T-cell (primary cell): ENCODE measurements around the gene PDE4DIP. TPM values are rescaled to one million over a fixed set of nuclear protein-coding genes. Genes with fewer than 3 reads are reported as not detected.
"Not testable (repeated sequence)": the region's sequence is repeated elsewhere in the genome, so short reads cannot be mapped to it uniquely, and the experiment has no call there.

Experiments
- ATAC-seq, 4 experiments: fragments of 200-7000 bp in 3 of 4; fragments of 150-1000 bp in 1 of 4; cut with Tn5 transposase; replicated peaks in 1 of 4; 1 replicate in 3 of 4; 2 replicates in 1 of 4; pipeline ENCODE4 v1.10.0; 2021; ENCODE audit warnings: moderate library complexity in 3 of 4, mild to moderate bottlenecking in 2 of 4, moderate number of reproducible peaks in 1 of 4
- CTCF ChIA-PET, 2 donors: fragments of 300-600 bp; sonication (Branson Sonifier 250); formaldehyde crosslinking; loops; one replicate each; lab custom pipeline; 2022; ENCODE audit warnings: antibody characterized with exemption in 2 of 2; lab: Charles Lee
- POLR2A ChIA-PET, 2 donors: fragments of 300-600 bp; sonication (Branson Sonifier 250); formaldehyde crosslinking; loops; one replicate each; lab custom pipeline; 2022; ENCODE audit warnings: antibody characterized with exemption in 2 of 2; lab: Charles Lee
- DNase-seq, 35 experiments: peaks; one replicate each; pipeline versions ENCODE4 v3.0.0 to v3.0.0-alpha.2; 2013 to 2023
- H3K27ac ChIP-seq: one replicate; pipeline ENCODE4 v1.5.1; 2013; ENCODE audit warnings: low read length
- H3K27me3 ChIP-seq, 2 experiments: replicated peaks in 1 of 2; 1 replicate in 1 of 2; 2 replicates in 1 of 2; pipeline versions ENCODE4 v1.6.1 to v1.7.0; 2013; ENCODE audit warnings: low read length in 1 of 2, mixed read lengths in 1 of 2; ENCODE audit not compliant: control insufficient read depth in 2 of 2, insufficient read depth in 2 of 2; ENCODE audit errors: extremely low read depth in 1 of 2
- H3K36me3 ChIP-seq, 2 donors: 1 replicate in 1 of 2; 2 replicates in 1 of 2; pipeline versions ENCODE4 v1.6.1 to v1.7.0; 2013; ENCODE audit warnings: low read length in 1 of 2; ENCODE audit not compliant: control insufficient read depth in 2 of 2, insufficient read depth in 1 of 2; ENCODE audit errors: extremely low read depth in 1 of 2
- H3K4me1 ChIP-seq, 2 experiments: 1 replicate in 1 of 2; 2 replicates in 1 of 2; pipeline versions ENCODE4 v1.6.1 to v1.7.0; 2013; ENCODE audit warnings: low read length in 2 of 2, mixed read lengths in 1 of 2; ENCODE audit not compliant: insufficient read depth in 2 of 2, control insufficient read depth in 1 of 2; ENCODE audit errors: extremely low read depth in 1 of 2
- H3K4me3 ChIP-seq, 2 donors: 1 replicate in 1 of 2; 2 replicates in 1 of 2; pipeline versions ENCODE4 v1.5.1 to v1.7.0; 2013; ENCODE audit warnings: mild to moderate bottlenecking in 2 of 2, low read length in 1 of 2, moderate library complexity in 1 of 2; ENCODE audit not compliant: control insufficient read depth in 1 of 2; ENCODE audit errors: extremely low read depth in 1 of 2
- H3K9me3 ChIP-seq: 2 replicates; pipeline ENCODE4 v1.7.0; 2013
- H3K27ac Mint-ChIP-seq, 2 donors: one replicate each; pipeline ENCODE4 v1.8.0; 2020 to 2021; ENCODE audit warnings: mild to moderate bottlenecking in 2 of 2, mixed read lengths in 2 of 2
- H3K27me3 Mint-ChIP-seq, 2 donors: one replicate each; pipeline ENCODE4 v1.8.0; 2021 to 2022; ENCODE audit warnings: mixed read lengths in 2 of 2
- H3K36me3 Mint-ChIP-seq: one replicate; pipeline ENCODE4 v1.8.0; 2021; ENCODE audit warnings: mixed read lengths
- H3K4me1 Mint-ChIP-seq, 3 donors: one replicate each; pipeline ENCODE4 v1.8.0; 2020 to 2022; ENCODE audit warnings: mixed read lengths in 3 of 3, mild to moderate bottlenecking in 1 of 3
- H3K4me3 Mint-ChIP-seq, 3 donors: one replicate each; pipeline ENCODE4 v1.8.0; 2020 to 2022; ENCODE audit warnings: mild to moderate bottlenecking in 3 of 3, mixed read lengths in 3 of 3, moderate library complexity in 3 of 3
- H3K9me3 Mint-ChIP-seq, 3 donors: one replicate each; pipeline ENCODE4 v1.8.0; 2020 to 2022; ENCODE audit warnings: mixed read lengths in 3 of 3
- WGBS: methylation state at CpG from one replicate; pipeline ENCODE4 v1.1.5; 2013; ENCODE audit warnings: missing lambda C conversion rate; ENCODE audit not compliant: insufficient coverage; 5-methylcytosine and 5-hydroxymethylcytosine counted together
- total RNA-seq, 35 experiments: library from RNA in 6 of 35; stranded (reverse) in 6 of 35; fragments of 120-200 nt in 1 of 35; gene quantifications; one replicate each; pipeline versions ENCODE4 v1.2.1 to v1.2.4 and lab custom pipeline; 2013 to 2026

PDE4DIP gene
- total RNA-seq, 5 donors from 2014 or later (not counting 1 experiment from before 2014, with no cell fraction given), result 37.0 to 98.1 (median 71.7) TPM

GRCh38 chr1:148828962-148829361 is 15.3 kb upstream of the PDE4DIP start:
- H3K36me3 ChIP-seq, H3K4me1 Mint-ChIP-seq, H3K27ac ChIP-seq, POLR2A ChIA-PET, CTCF ChIA-PET, H3K9me3 ChIP-seq, ATAC-seq, DNase-seq, H3K36me3 Mint-ChIP-seq, H3K9me3 Mint-ChIP-seq, H3K4me3 Mint-ChIP-seq, H3K27me3 ChIP-seq, H3K27ac Mint-ChIP-seq, H3K4me3 ChIP-seq, H3K27me3 Mint-ChIP-seq, H3K4me1 ChIP-seq: not testable (repeated sequence)

DNA sequence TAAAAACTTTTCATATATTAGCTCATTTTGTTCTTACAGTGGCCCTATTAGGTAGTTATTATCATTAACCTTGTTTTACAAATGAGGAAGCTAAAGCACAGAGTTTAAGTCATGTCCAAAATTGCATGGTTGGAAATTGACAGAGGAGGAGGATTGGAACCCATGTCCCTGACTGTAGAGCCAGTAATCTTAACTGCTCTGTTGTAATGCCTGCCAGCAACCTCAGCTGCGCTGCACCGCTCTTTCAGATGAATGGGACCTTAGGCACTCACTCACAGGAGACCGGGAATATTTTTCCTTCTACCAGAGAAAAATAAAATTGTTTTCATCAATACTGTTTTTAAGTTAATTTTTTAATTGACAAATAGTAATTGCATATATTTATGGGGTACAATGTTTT is 14.9 kb upstream of the PDE4DIP start:
- H3K27ac Mint-ChIP-seq, CTCF ChIA-PET, H3K9me3 Mint-ChIP-seq, H3K4me1 Mint-ChIP-seq, H3K4me3 ChIP-seq, H3K9me3 ChIP-seq, H3K36me3 ChIP-seq, H3K4me3 Mint-ChIP-seq, H3K27me3 Mint-ChIP-seq, ATAC-seq, H3K36me3 Mint-ChIP-seq, DNase-seq, H3K4me1 ChIP-seq, H3K27me3 ChIP-seq, POLR2A ChIA-PET, H3K27ac ChIP-seq: not testable (repeated sequence)
- WGBS, result no CpG with 5 or more reads among the region's 3 CpGs

- H3K27ac Mint-ChIP-seq, ATAC-seq, H3K27me3 ChIP-seq, H3K27me3 Mint-ChIP-seq, H3K27ac ChIP-seq, H3K4me1 Mint-ChIP-seq, DNase-seq, H3K9me3 Mint-ChIP-seq, H3K4me1 ChIP-seq, H3K36me3 Mint-ChIP-seq, H3K4me3 ChIP-seq, POLR2A ChIA-PET, H3K4me3 Mint-ChIP-seq, H3K9me3 ChIP-seq, H3K36me3 ChIP-seq, CTCF ChIA-PET: not testable (repeated sequence)
- WGBS, result no CpG with 5 or more reads among the region's 1 CpG
These were observed 3.0 kb upstream of the PDE4DIP start for GRCh38 chr1:148841262-148841661.

DNA sequence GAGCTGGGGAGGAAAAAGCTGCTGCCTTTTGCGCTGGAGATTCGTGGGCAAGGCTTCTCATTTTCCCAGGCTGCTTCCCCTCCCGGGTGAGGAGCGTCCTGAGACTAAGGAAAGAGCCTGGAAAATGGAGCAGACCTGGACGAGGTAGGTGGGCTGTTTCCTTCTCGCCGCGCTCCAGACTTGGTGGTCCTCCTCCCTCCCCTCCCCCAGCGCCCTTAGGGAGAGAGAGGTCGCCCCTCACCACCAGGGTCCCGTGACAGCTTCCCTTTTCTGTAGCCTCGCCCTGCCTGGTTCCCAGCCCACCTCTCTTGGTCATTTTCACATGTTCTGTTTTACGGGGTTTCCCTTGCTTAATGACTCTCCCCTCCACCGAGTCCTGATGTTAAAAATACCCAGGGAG is 423 bp downstream of the PDE4DIP start:
- H3K4me1 Mint-ChIP-seq, H3K9me3 Mint-ChIP-seq, H3K27me3 ChIP-seq, H3K4me3 ChIP-seq, H3K27ac ChIP-seq, DNase-seq, POLR2A ChIA-PET, H3K36me3 ChIP-seq, H3K9me3 ChIP-seq, H3K27ac Mint-ChIP-seq, H3K4me1 ChIP-seq, H3K4me3 Mint-ChIP-seq, H3K27me3 Mint-ChIP-seq, CTCF ChIA-PET, H3K36me3 Mint-ChIP-seq: not testable (repeated sequence)
- peak; percentile 4 to 25 (median 12) for ATAC-seq
- WGBS, result no CpG with 5 or more reads among the region's 14 CpGs

- H3K36me3 ChIP-seq, H3K4me3 Mint-ChIP-seq, H3K27ac Mint-ChIP-seq, H3K9me3 ChIP-seq, CTCF ChIA-PET, H3K4me1 ChIP-seq, H3K36me3 Mint-ChIP-seq, H3K4me1 Mint-ChIP-seq, DNase-seq, POLR2A ChIA-PET, H3K27me3 Mint-ChIP-seq, H3K27ac ChIP-seq, H3K4me3 ChIP-seq, H3K27me3 ChIP-seq, ATAC-seq, H3K9me3 Mint-ChIP-seq: not testable (repeated sequence)
- no CpG with 5 or more reads among the region's 4 CpGs for WGBS
These were observed 840 bp downstream of the PDE4DIP start for GRCh38 chr1:148845068-148845467.

DNA sequence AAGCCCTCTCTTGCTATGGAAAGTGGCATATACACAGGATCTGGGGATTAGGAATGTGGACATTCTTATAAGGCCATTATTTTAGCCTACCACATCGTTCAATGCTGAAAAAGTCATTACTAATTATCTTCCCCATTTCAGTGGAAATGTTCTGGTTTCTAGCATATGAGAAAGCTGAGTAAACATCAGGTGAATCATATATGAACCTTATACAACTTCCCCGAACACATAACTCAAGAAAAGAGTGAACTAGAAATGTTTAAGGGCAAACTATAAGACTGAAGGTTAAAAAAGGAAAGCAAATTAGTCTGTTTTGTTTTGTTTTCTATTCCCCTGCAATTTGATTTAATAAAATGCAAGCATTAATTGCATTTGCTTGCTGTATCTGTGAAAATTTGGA is 6.1 kb downstream of the PDE4DIP start:
- H3K36me3 Mint-ChIP-seq, DNase-seq, H3K27ac ChIP-seq, CTCF ChIA-PET, ATAC-seq, H3K36me3 ChIP-seq, H3K4me3 ChIP-seq, H3K27me3 ChIP-seq, H3K4me3 Mint-ChIP-seq, H3K27me3 Mint-ChIP-seq, H3K9me3 Mint-ChIP-seq, H3K9me3 ChIP-seq, POLR2A ChIA-PET, H3K4me1 Mint-ChIP-seq, H3K27ac Mint-ChIP-seq, H3K4me1 ChIP-seq: not testable (repeated sequence)
- no CpG with 5 or more reads among the region's 2 CpGs for WGBS

- H3K27me3 Mint-ChIP-seq, H3K27ac ChIP-seq, H3K9me3 ChIP-seq, H3K4me1 Mint-ChIP-seq, ATAC-seq, H3K4me3 ChIP-seq, DNase-seq, H3K36me3 ChIP-seq, CTCF ChIA-PET, H3K9me3 Mint-ChIP-seq, H3K27ac Mint-ChIP-seq, H3K36me3 Mint-ChIP-seq, H3K27me3 ChIP-seq, H3K4me1 ChIP-seq, H3K4me3 Mint-ChIP-seq, POLR2A ChIA-PET: not testable (repeated sequence)
These were observed 6.6 kb downstream of the PDE4DIP start for GRCh38 chr1:148850840-148851239.
